Measurements from ENCODE around the gene AKR1C2. TPM values are rescaled to one million over a fixed set of nuclear protein-coding genes. Genes with fewer than 3 reads are reported as not detected.
"Not testable (repeated sequence)": the region's sequence is repeated elsewhere in the genome, so short reads cannot be mapped to it uniquely, and the experiment has no call there.

AKR1C2 gene
- total RNA-seq = 343 TPM

- DNase-seq (ENCODE audit: low spot score) = not testable (repeated sequence)
Observed at GRCh38 chr10:5003127-5004029, at the start of gene AKR1C2. Gene AKR1C2, minus strand, starts transcription at chr10:5003857. Its CDS starts 22 bp downstream, at chr10:5003835.

DNA sequence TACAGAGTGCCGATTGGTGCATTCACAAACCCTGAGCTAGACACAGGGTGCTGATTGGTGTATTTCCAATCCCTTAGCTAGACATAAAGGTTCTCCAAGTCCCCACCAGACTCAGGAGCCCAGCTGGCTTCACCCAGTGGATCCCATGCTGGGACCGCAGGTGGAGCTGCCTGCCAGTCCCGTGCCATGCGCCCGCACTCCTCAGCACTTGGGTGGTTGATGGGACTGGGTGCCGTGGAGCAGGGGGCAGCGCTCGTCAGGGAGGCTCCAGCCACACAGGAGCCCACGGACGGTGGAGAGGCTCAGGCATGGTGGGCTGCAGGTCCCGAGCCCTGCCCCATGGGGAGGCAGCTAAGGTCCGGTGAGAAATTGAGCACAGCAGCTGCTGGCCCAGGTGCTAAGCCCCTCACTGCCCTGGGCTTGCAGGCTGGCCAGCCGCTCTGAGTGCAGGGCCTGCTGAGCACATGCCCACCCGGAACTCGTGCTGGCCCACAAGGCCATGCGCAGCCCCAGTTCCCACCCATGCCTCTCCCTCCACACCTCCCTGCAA, 49.4 kb upstream of the AKR1C2 start:
- DNase-seq (ENCODE audit: low spot score) = not testable (repeated sequence)

DNA sequence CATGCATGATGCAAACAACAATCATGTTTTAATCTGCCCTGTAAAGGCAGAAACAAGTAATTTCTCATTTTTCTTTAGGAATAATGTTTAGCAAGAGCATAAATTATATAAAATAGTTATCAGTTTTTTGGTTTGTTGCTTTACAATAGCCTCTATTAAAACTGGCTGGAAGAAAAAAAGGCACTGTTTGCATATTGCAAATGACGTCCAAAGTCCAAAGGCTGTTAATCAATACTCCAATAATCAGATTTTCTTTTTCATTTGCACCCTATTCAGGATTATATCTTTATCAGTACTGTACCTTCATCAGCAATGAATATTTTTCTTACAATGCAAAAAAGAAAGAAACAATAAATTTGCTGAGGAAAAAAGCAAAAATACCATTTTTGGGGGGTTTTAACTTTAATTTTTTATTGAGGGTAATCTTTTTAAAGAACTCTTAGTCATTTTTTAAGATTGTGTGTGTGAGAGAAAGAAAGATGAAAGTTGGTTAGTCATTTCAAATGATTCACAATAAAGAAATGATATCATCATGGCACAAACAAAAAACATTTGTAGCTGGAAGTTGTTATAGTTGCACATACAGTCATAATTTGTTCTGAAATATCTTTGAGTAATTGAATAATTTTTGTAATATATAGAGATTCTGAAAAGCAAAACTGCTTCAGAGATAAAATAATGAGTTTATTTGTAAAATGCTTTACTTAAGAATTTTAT, 44.4 kb upstream of the AKR1C2 start:
- no peak for DNase-seq (ENCODE audit: low spot score)

DNA sequence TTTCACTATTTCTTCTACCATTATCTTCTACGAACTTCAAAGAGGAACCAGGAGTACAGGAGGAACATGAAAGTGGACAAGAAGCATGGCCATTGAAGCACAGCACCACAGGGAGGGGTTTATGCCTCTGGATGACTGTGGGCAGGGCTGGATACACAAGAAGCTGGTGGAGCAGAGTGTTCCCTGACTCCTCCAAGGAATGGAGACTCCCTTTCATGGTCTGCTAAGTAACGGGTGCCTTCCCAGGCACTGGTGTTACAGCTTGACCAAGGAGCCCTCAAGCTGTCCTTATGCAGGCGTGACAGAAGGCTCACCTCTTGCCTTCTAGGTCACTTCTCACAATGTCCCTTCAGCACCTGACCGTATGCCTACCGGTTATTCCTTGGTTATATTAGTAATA, 43.4 kb upstream of the AKR1C2 start:
- not testable (repeated sequence) for DNase-seq (ENCODE audit: low spot score)

GRCh38 chr10:5046410-5046809, 42.8 kb upstream of the AKR1C2 start:
- no peak for DNase-seq (ENCODE audit: low spot score)

DNA sequence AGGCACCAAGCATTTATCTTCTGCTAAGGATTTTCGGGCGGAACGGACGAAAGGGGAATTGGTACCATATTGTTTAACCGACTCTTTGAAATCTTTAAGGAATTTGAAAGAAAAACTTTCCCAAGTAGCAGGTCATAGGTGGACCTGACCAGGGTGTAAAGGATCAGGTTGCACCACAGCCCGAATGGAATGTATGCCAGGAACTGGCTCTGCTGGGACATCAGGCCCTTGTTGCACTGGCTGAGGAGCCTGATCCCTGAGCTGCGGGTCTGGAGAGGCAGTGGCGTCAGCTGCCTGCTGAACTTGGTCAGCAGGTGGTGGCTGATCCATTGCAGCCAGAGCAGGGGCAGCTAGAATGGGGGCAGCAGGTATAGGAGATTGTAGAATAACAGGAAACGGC, 41.4 kb upstream of the AKR1C2 start:
- no peak for DNase-seq (ENCODE audit: low spot score)

- DNase-seq (ENCODE audit: low spot score) = no peak
Observed at GRCh38 chr10:5043716-5044115, 40.1 kb upstream of the AKR1C2 start.

DNA sequence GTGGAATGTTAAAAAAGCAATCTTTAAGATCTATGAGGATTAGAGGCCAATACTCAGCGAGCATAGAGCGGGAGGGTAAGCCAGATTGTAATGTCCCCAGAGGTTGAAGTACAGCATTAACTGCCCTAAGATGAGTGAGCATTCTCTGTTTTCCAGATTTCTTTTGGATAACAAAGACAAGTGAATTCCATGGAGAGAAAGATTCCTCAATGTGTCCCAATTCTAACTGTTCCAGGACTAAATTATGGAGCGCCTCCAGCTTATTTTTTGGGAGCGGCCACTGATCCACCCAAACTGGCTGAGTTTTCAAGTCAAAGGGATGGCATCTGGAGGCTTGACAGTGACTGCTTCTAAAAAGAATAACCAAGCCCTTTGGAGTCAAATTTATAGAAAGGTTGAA, 39.3 kb upstream of the AKR1C2 start:
- no peak for DNase-seq (ENCODE audit: low spot score)

GRCh38 chr10:5041471-5042023, 37.9 kb upstream of the AKR1C2 start:
- DNase-seq (ENCODE audit: low spot score) = no peak

- DNase-seq (ENCODE audit: low spot score) = no peak
Observed at GRCh38 chr10:5040781-5041470, 37.3 kb upstream of the AKR1C2 start.

DNA sequence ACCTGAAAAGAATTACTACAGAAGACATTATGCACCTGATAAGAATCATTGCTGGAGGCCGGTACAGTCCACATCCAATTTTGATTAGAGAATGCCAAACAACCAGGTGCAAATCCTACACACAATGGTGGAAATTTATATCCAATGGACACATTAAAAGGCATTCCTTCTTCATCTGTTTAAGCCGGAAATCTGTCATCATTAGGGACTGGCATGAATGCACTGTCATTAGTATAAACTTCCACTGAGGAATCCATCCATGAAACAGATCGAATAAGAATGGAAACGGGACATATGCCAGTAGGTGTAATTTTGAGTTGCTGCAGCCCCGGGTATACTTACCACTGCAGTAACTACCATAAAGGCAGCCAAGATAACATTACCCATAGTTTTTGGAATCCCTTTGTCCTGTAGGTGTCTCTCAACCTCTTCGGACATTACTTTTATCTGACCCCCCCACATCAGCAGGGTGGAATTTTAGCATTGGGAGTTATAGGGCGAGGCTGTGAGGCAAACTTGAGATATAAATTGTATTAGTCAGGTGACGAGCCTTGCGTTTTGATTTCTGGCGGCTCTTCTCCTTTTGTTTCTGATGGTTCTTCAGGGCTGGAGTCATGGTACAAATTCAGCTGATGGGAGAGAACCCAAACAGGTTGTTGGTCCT, 36.5 kb upstream of the AKR1C2 start:
- DNase-seq (ENCODE audit: low spot score) = no peak

GRCh38 chr10:5038733-5039132, 35.1 kb upstream of the AKR1C2 start:
- DNase-seq (ENCODE audit: low spot score) = no peak

- DNase-seq (ENCODE audit: low spot score) = no peak
Observed at GRCh38 chr10:5038101-5038500, 34.4 kb upstream of the AKR1C2 start.

- no peak for DNase-seq (ENCODE audit: low spot score)
Observed at GRCh38 chr10:5036511-5036910, 32.9 kb upstream of the AKR1C2 start.

DNA sequence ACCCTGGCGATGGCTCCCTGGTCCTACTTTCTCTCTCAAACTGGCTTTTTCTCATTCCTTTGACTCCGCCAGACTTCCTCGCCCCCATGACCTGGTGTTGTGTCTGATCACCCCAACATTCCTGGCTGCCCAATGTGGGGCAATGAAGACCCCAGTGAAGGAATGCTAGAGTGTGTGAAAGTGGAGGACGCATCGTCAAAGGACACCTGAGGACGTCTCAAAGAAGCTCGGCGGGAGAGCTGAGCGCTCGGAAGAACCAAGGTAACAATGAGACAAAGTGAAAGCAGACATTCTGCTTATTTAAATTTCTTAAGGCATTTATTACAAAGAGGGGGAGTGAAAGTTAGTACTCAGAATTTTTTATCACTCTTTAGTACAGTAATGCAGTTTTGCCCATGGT, 31.7 kb upstream of the AKR1C2 start:
- DNase-seq (ENCODE audit: low spot score) = no peak

- DNase-seq (ENCODE audit: low spot score) = no peak
Observed at GRCh38 chr10:5034588-5034987, 30.9 kb upstream of the AKR1C2 start.

GRCh38 chr10:5033061-5033778, 29.6 kb upstream of the AKR1C2 start:
- DNase-seq (ENCODE audit: low spot score) = no peak

GRCh38 chr10:5032444-5032843, 28.8 kb upstream of the AKR1C2 start:
- not testable (repeated sequence) for DNase-seq (ENCODE audit: low spot score)

DNA sequence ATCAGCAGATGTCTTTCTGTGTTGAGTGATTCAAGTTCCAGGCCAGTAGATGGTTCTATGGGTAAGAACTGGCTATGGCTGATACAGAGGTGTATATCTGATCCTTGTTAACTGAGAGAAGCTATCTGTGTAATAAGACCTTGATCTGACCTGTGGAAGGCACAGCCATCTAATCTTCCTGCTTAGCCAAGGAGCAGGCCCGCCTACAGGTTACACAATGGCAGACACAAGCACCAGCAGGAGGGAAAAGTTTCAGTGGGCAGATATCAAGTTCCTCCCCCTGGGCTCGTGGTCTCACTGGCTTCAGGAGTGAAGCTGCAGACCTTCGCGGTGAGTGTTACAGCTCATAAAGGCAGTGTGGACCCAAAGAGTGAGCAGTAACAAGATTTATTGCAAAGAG, 27.9 kb upstream of the AKR1C2 start:
- DNase-seq (ENCODE audit: low spot score) = not testable (repeated sequence)

GRCh38 chr10:5030989-5031388, 27.3 kb upstream of the AKR1C2 start:
- no peak for DNase-seq (ENCODE audit: low spot score)
